Ascending aorta (tissue), 2 donors: ENCODE results near the gene STARD13. TPM values are rescaled to one million over a fixed set of nuclear protein-coding genes. Genes with fewer than 3 reads are reported as not detected.

Experiments used
- DNase-seq, 2 donors: peaks; one replicate each; pipeline ENCODE4 v3.0.0-alpha.2; 2019; ENCODE audit warnings: low spot score in 2 of 2
- H3K27ac ChIP-seq, 2 donors: fragments of 200-600 bp; sonication (generic); one replicate each; pipeline ENCODE4 v1.5.1; 2016 to 2017; ENCODE audit warnings: mild to moderate bottlenecking in 1 of 2
- H3K27me3 ChIP-seq: fragments of 200-600 bp; sonication (generic); one replicate; pipeline ENCODE4 v1.5.1; 2017
- H3K36me3 ChIP-seq, 2 donors: fragments of 200-600 bp; sonication (generic); one replicate each; pipeline ENCODE4 v1.5.1; 2016
- H3K4me1 ChIP-seq, 2 donors: fragments of 200-600 bp; sonication (generic); one replicate each; pipeline ENCODE4 v1.5.1; 2016 to 2017; ENCODE audit warnings: mild to moderate bottlenecking in 1 of 2
- H3K4me3 ChIP-seq, 2 donors: fragments of 200-600 bp; sonication (generic); one replicate each; pipeline ENCODE4 v1.5.1; 2016 to 2017; ENCODE audit warnings: mild to moderate bottlenecking in 1 of 2
- H3K9me3 ChIP-seq, 2 donors: fragments of 200-600 bp; sonication (generic); one replicate each; pipeline ENCODE4 v1.5.1; 2016
- CTCF ChIP-seq, 3 experiments: fragments of 200-600 bp in 2 of 3; fragments of 450-650 bp in 1 of 3; sonication (generic) in 2 of 3; IDR thresholded peaks; one replicate each; pipeline ENCODE4 v1.5.1; 2016 to 2019; ENCODE audit warnings: antibody characterized with exemption in 3 of 3, mild to moderate bottlenecking in 1 of 3, moderate library complexity in 1 of 3
- intact Hi-C: fragments of 100-400 bp; cut with DNase I; formaldehyde crosslinking; loops from one replicate; pipeline ENCODE4 v1.15.1; 2023
- total RNA-seq: library from RNA; depleted of rRNA; stranded (reverse); fragments of >200 nt; gene quantifications from one replicate; pipeline ENCODE4 v1.1.0, GENCODE V29; 2016

The STARD13 gene
- total RNA-seq, 1 donor from 2014 or later = 34.6 TPM

DNA sequence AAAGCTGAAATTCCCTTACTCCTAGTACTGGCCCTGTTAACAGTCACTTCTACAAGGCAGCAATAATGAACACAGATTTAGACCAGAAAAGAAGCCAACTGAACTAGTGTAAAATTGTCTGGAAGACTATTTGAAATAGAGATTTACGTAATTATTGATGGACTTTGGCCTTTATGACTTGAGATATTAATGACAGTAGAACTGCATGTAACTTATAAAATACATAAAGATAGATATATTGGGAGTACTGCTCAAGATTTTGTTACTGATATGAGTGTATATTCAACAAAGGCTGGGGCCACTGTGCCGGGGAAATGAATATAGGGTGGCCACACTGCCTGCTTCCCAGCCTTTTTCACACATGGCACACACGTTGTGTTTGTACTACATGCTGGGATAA is 88.8 kb downstream of the STARD13 start:
- intact Hi-C loops = no loop called here
- H3K36me3 ChIP-seq = no peaks in the 10 kb centered on the region

DNA sequence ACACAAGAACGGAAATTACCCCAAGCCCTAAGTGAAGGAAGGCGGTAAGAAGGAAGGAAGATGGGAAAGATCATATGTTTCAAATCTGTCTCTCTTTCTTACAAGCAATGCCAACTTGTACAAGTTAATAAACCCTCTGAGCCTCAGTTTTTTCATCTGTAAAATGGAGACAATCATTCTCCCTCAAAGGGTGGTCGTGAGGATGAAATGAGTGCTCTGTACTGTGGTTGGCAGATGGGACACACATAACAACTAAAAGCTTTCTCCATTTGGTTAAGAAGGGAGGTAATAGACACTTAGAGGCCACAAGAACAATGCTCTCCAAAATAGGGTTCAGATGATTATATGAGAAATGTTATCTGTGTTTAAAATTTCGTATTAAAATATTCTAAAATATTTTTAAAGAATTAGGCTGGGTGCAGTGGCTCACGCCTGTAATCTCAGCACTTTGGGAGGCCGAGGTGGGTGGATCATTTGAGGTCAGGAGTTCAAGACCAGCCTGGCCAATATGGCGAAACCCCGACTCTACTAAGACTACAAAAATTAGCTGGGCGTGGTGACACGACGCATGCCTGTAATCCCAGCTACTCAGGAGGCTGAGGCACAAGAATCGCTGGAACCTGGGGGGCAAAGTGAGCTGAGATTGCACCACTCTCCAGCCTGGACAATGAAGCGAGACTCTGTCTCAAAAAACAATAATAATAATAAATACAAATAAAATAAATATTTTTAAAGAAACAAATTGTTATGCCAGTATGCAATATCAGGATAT is 89.7 kb downstream of the STARD13 start:
- H3K27ac ChIP-seq = peak overlapping the region in 1 of 2 donors; percentile 19
- H3K4me3 ChIP-seq = peak overlapping the region in 1 of 2 donors; percentile 27

More for the DNA sequence above, 88.8 kb downstream of the STARD13 start:
- H3K9me3 ChIP-seq = no peaks in the 10 kb centered on the region
- H3K4me1 ChIP-seq = peaks cover 12 to 44% of the 10 kb centered on the region in 2 donors
- H3K27ac ChIP-seq = no peak overlapping the region
- no peaks in the 10 kb centered on the region for H3K27me3 ChIP-seq
- DNase-seq = no peak
- H3K4me3 ChIP-seq = no peak overlapping the region
- TF ChIP-seq CTCF (IDR thresholded peaks at IDR 0.05) = no peak

GRCh38 chr13:33194820-33195692 is 90.5 kb downstream of the STARD13 start:
- Histone ChIP-seq H3K4me1 (peaks cover 10 to 46% of the 10 kb centered on the region in 2 donors), H3K9me3 (no peaks in the 10 kb centered on the region), H3K27me3 (no peaks in the 10 kb centered on the region), H3K36me3 (no peaks in the 10 kb centered on the region), H3K4me3 (peak overlapping the region in 1 of 2 donors; percentile 27), H3K27ac (peak overlapping the region in 1 of 2 donors; percentile 19)
- intact Hi-C loops = no loop called here
- TF ChIP-seq CTCF (IDR thresholded peaks at IDR 0.05) = no peak
- peak in 1 of 2 donors; percentile 73 for DNase-seq

More for the DNA sequence above, 89.7 kb downstream of the STARD13 start:
- Histone ChIP-seq H3K4me1 (peaks cover 12 to 48% of the 10 kb centered on the region in 2 donors), H3K36me3 (no peaks in the 10 kb centered on the region), H3K9me3 (no peaks in the 10 kb centered on the region), H3K27me3 (no peaks in the 10 kb centered on the region)
- TF ChIP-seq CTCF (IDR thresholded peaks at IDR 0.05) = no peak
- intact Hi-C loops = no loop called here
- DNase-seq = no peak

DNA sequence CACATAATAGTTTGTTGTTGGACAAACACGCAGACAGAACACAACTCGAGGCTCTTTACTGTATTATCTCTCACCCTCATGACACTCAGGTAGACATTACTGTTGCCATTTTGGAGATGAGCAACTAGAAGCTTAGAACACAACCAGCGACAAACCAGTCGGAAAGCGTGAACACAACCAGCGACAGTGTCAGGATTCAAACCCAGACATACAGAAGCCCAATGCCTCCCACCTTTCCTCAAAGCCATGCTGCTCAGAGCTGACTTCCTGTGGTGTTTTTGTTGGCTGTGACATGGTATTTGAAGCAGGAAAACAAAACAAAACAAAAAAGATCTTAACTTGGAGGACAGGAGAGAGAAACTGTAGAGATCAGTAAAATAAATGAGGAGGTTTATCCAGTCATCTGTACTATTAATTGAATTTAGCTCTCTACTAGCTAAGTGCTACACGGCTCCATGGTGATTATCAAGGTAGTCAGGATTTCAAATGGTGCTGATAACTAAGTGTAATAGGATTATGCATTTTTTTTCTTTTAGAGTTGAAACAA is 92.1 kb downstream of the STARD13 start:
- TF ChIP-seq CTCF (IDR thresholded peaks at IDR 0.05) = no peak
- H3K4me1 ChIP-seq = peaks cover 3 to 35% of the 10 kb centered on the region in 2 donors
- intact Hi-C loops = no loop called here

GRCh38 chr13:33191425-33192210 is 93.9 kb downstream of the STARD13 start:
- intact Hi-C loops = no loop called here
- Histone ChIP-seq H3K4me1 (peaks cover 3 to 31% of the 10 kb centered on the region in 2 donors), H3K27ac (no peak overlapping the region), H3K4me3 (no peak overlapping the region), H3K9me3 (no peaks in the 10 kb centered on the region), H3K36me3 (no peaks in the 10 kb centered on the region), H3K27me3 (no peaks in the 10 kb centered on the region)
- DNase-seq = no peak
- no peak for TF ChIP-seq CTCF (IDR thresholded peaks at IDR 0.05)

More for the DNA sequence above, 92.1 kb downstream of the STARD13 start:
- Histone ChIP-seq H3K27ac (peak overlapping the region in 1 of 2 donors; percentile 32), H3K4me3 (no peak overlapping the region), H3K9me3 (no peaks in the 10 kb centered on the region), H3K27me3 (no peaks in the 10 kb centered on the region), H3K36me3 (no peaks in the 10 kb centered on the region)
- no peak for DNase-seq
